ENCODE results near the gene NMRK2.

NMRK2 gene

GRCh38 chr19:3899531-3900294 is 33.2 kb upstream of the NMRK2 start:
- Histone ChIP-seq H3K27me3 (ENCODE audit: insufficient read depth, poor library complexity, severe bottlenecking) (no peaks in the 10 kb centered on the region), H3K27ac (replicated peaks) (no peak overlapping the region), H3K4me3 (replicated peaks; ENCODE audit: insufficient read depth, low read length) (no peak overlapping the region)
- TF ChIP-seq POLR2AphosphoS5 (IDR thresholded peaks at IDR 0.05; ENCODE audit: low read depth) (no peak), SPI1 (IDR thresholded peaks at IDR 0.05; ENCODE audit: borderline replicate concordance, low read depth) (no peak), CTCF (IDR thresholded peaks at IDR 0.05; ENCODE audit: insufficient read depth, low read length) (no peak), GABPA (IDR thresholded peaks at IDR 0.05; ENCODE audit: low read depth) (no peak), REST (IDR thresholded peaks at IDR 0.05; ENCODE audit: insufficient replicate concordance, low read depth) (no peak)
- no peak for DNase-seq (ENCODE audit: low read depth in 1 of 2, low spot score in 1 of 2)

GRCh38 chr19:3902317-3902973 is 30.4 kb upstream of the NMRK2 start:
- Histone ChIP-seq H3K4me3 (replicated peaks; ENCODE audit: insufficient read depth, low read length) (no peak overlapping the region), H3K27me3 (ENCODE audit: insufficient read depth, poor library complexity, severe bottlenecking) (no peaks in the 10 kb centered on the region), H3K27ac (replicated peaks) (no peak overlapping the region)
- DNase-seq (ENCODE audit: low read depth in 1 of 2, low spot score in 1 of 2), result no peak
- no peak for TF ChIP-seq SPI1 (IDR thresholded peaks at IDR 0.05; ENCODE audit: borderline replicate concordance, low read depth)
- TF ChIP-seq GABPA (IDR thresholded peaks at IDR 0.05; ENCODE audit: low read depth), result no peak
- no peak for TF ChIP-seq POLR2AphosphoS5 (IDR thresholded peaks at IDR 0.05; ENCODE audit: low read depth)

- Histone ChIP-seq H3K27me3 (ENCODE audit: insufficient read depth, poor library complexity, severe bottlenecking) (no peaks in the 10 kb centered on the region), H3K27ac (replicated peaks) (no peak overlapping the region), H3K4me3 (replicated peaks; ENCODE audit: insufficient read depth, low read length) (no peak overlapping the region)
- TF ChIP-seq GABPA (IDR thresholded peaks at IDR 0.05; ENCODE audit: low read depth) (no peak), POLR2AphosphoS5 (IDR thresholded peaks at IDR 0.05; ENCODE audit: low read depth) (no peak), REST (IDR thresholded peaks at IDR 0.05; ENCODE audit: insufficient replicate concordance, low read depth) (no peak), CTCF (IDR thresholded peaks at IDR 0.05; ENCODE audit: insufficient read depth, low read length) (no peak), SPI1 (IDR thresholded peaks at IDR 0.05; ENCODE audit: borderline replicate concordance, low read depth) (no peak)
- DNase-seq (ENCODE audit: low read depth in 1 of 2, low spot score in 1 of 2), result no peak
Observed at GRCh38 chr19:3904233-3904632, 28.6 kb upstream of the NMRK2 start.

- Histone ChIP-seq H3K27me3 (ENCODE audit: insufficient read depth, poor library complexity, severe bottlenecking) (no peaks in the 10 kb centered on the region), H3K4me3 (replicated peaks; ENCODE audit: insufficient read depth, low read length) (no peak overlapping the region), H3K27ac (replicated peaks) (no peak overlapping the region)
- DNase-seq (ENCODE audit: low read depth in 1 of 2, low spot score in 1 of 2), result no peak
- TF ChIP-seq CTCF (IDR thresholded peaks at IDR 0.05; ENCODE audit: insufficient read depth, low read length) (no peak), SPI1 (IDR thresholded peaks at IDR 0.05; ENCODE audit: borderline replicate concordance, low read depth) (no peak), POLR2AphosphoS5 (IDR thresholded peaks at IDR 0.05; ENCODE audit: low read depth) (no peak), REST (IDR thresholded peaks at IDR 0.05; ENCODE audit: insufficient replicate concordance, low read depth) (no peak), GABPA (IDR thresholded peaks at IDR 0.05; ENCODE audit: low read depth) (no peak)
Observed at GRCh38 chr19:3907626-3908265, 25.1 kb upstream of the NMRK2 start.

Data from HL-60 (cell line).